Measurements from ENCODE around the gene BCL2.
"Not testable (repeated sequence)": the region's sequence is repeated elsewhere in the genome, so short reads cannot be mapped to it uniquely, and the experiment has no call there.

Gene BCL2

GRCh38 chr18:63235920-63236319 lies 83.6 kb downstream of the BCL2 start:
- H3K4me1 ChIP-seq (ENCODE audit: control extremely low read depth in 1 of 4, control insufficient read depth in 4 of 4, insufficient read depth in 4 of 4, low read length in 3 of 4); POLR2A ChIA-PET; H3K27ac ChIP-seq (ENCODE audit: insufficient read depth in 1 of 2, low read depth in 1 of 2, low read length in 2 of 2, poor library complexity in 1 of 2, severe bottlenecking in 2 of 2); H3K4me3 ChIP-seq (ENCODE audit: control insufficient read depth in 1 of 7, extremely low read depth in 1 of 7, insufficient read depth in 4 of 7, low read depth in 2 of 7, low read length in 6 of 7); DNase-seq; H3K9me3 ChIP-seq (ENCODE audit: control extremely low read depth in 1 of 5, control insufficient read depth in 4 of 5, insufficient read depth in 2 of 5, low read depth in 1 of 5, low read length in 4 of 5); H3K27me3 ChIP-seq (replicated peaks in 2 of 5; ENCODE audit: control insufficient read depth in 4 of 5, insufficient read depth in 5 of 5, low read length in 4 of 5); H3K36me3 ChIP-seq (ENCODE audit: control insufficient read depth in 4 of 4, insufficient read depth in 4 of 4, low read length in 3 of 4): not testable (repeated sequence)
- CTCF ChIA-PET: interaction anchor here (0.5 kb wide), 1 partner anchor 140 kb away, joined by 3 read pairs; no protein-coding TSS in a partner anchor
- WGBS (ENCODE audit: insufficient coverage): 100% methylated on average over 3 of the region's 4 CpGs

GRCh38 chr18:63234841-63235240 lies 84.7 kb downstream of the BCL2 start:
- 0% methylated on average over 3 of the region's 3 CpGs for WGBS (ENCODE audit: insufficient coverage)
- H3K27me3 ChIP-seq (replicated peaks in 2 of 5; ENCODE audit: control insufficient read depth in 4 of 5, insufficient read depth in 5 of 5, low read length in 4 of 5): no peaks in the 10 kb centered on the region
- peaks cover 0 to 6% (median 2%) of the 10 kb centered on the region in 4 experiments for H3K4me1 ChIP-seq (ENCODE audit: control extremely low read depth in 1 of 4, control insufficient read depth in 4 of 4, insufficient read depth in 4 of 4, low read length in 3 of 4)
- H3K27ac ChIP-seq (ENCODE audit: insufficient read depth in 1 of 2, low read depth in 1 of 2, low read length in 2 of 2, poor library complexity in 1 of 2, severe bottlenecking in 2 of 2): no peak overlapping the region
- ChIA-PET POLR2A (interaction anchor here (0.5 kb wide), 1 partner anchor 11 kb away, joined by 4 read pairs; no protein-coding TSS in a partner anchor), CTCF (interaction anchor here (1.3 kb wide), 1 partner anchor 15 kb away, joined by 3 read pairs; no protein-coding TSS in a partner anchor)
- no peak for DNase-seq
- peak overlapping the region in 1 of 7 experiments; percentile 42 for H3K4me3 ChIP-seq (ENCODE audit: control insufficient read depth in 1 of 7, extremely low read depth in 1 of 7, insufficient read depth in 4 of 7, low read depth in 2 of 7, low read length in 6 of 7)
- H3K36me3 ChIP-seq (ENCODE audit: control insufficient read depth in 4 of 4, insufficient read depth in 4 of 4, low read length in 3 of 4): peaks cover 0 to 8% (median 0%) of the 10 kb centered on the region in 4 experiments
- no peaks in the 10 kb centered on the region for H3K9me3 ChIP-seq (ENCODE audit: control extremely low read depth in 1 of 5, control insufficient read depth in 4 of 5, insufficient read depth in 2 of 5, low read depth in 1 of 5, low read length in 4 of 5)

GRCh38 chr18:63234432-63234831 lies 85.1 kb downstream of the BCL2 start:
- Histone ChIP-seq H3K27me3 (replicated peaks in 2 of 5; ENCODE audit: control insufficient read depth in 4 of 5, insufficient read depth in 5 of 5, low read length in 4 of 5) (no peaks in the 10 kb centered on the region), H3K27ac (ENCODE audit: insufficient read depth in 1 of 2, low read depth in 1 of 2, low read length in 2 of 2, poor library complexity in 1 of 2, severe bottlenecking in 2 of 2) (no peak overlapping the region), H3K4me1 (ENCODE audit: control extremely low read depth in 1 of 4, control insufficient read depth in 4 of 4, insufficient read depth in 4 of 4, low read length in 3 of 4) (peaks cover 0 to 8% (median 4%) of the 10 kb centered on the region in 4 experiments), H3K4me3 (ENCODE audit: control insufficient read depth in 1 of 7, extremely low read depth in 1 of 7, insufficient read depth in 4 of 7, low read depth in 2 of 7, low read length in 6 of 7) (no peak overlapping the region), H3K36me3 (ENCODE audit: control insufficient read depth in 4 of 4, insufficient read depth in 4 of 4, low read length in 3 of 4) (peaks cover 0 to 8% (median under 1%) of the 10 kb centered on the region in 4 experiments), H3K9me3 (ENCODE audit: control extremely low read depth in 1 of 5, control insufficient read depth in 4 of 5, insufficient read depth in 2 of 5, low read depth in 1 of 5, low read length in 4 of 5) (no peaks in the 10 kb centered on the region)
- POLR2A ChIA-PET: interaction anchor here (0.5 kb wide), 1 partner anchor 10 kb away, joined by 4 read pairs; no protein-coding TSS in a partner anchor
- CTCF ChIA-PET: interaction anchor here (1.3 kb wide), 1 partner anchor 14 kb away, joined by 3 read pairs; no protein-coding TSS in a partner anchor
- WGBS (ENCODE audit: insufficient coverage): 100% methylated on average over 1 of the region's 5 CpGs
- DNase-seq: no peak

GRCh38 chr18:63233334-63233733 lies 86.2 kb downstream of the BCL2 start:
- POLR2A ChIA-PET: no interaction called here
- CTCF ChIA-PET: no interaction called here
- H3K27ac ChIP-seq (ENCODE audit: insufficient read depth in 1 of 2, low read depth in 1 of 2, low read length in 2 of 2, poor library complexity in 1 of 2, severe bottlenecking in 2 of 2): no peak overlapping the region
- peaks cover 0 to 8% (median 5%) of the 10 kb centered on the region in 4 experiments for H3K4me1 ChIP-seq (ENCODE audit: control extremely low read depth in 1 of 4, control insufficient read depth in 4 of 4, insufficient read depth in 4 of 4, low read length in 3 of 4)
- H3K4me3 ChIP-seq (ENCODE audit: control insufficient read depth in 1 of 7, extremely low read depth in 1 of 7, insufficient read depth in 4 of 7, low read depth in 2 of 7, low read length in 6 of 7): no peak overlapping the region
- DNase-seq: no peak
- WGBS (ENCODE audit: insufficient coverage): 100% methylated on average over 5 of the region's 9 CpGs
- peaks cover 0 to 3% (median 1%) of the 10 kb centered on the region in 4 experiments for H3K36me3 ChIP-seq (ENCODE audit: control insufficient read depth in 4 of 4, insufficient read depth in 4 of 4, low read length in 3 of 4)
- H3K9me3 ChIP-seq (ENCODE audit: control extremely low read depth in 1 of 5, control insufficient read depth in 4 of 5, insufficient read depth in 2 of 5, low read depth in 1 of 5, low read length in 4 of 5): no peaks in the 10 kb centered on the region
- H3K27me3 ChIP-seq (replicated peaks in 2 of 5; ENCODE audit: control insufficient read depth in 4 of 5, insufficient read depth in 5 of 5, low read length in 4 of 5): no peaks in the 10 kb centered on the region

- H3K9me3 ChIP-seq (ENCODE audit: control extremely low read depth in 1 of 5, control insufficient read depth in 4 of 5, insufficient read depth in 2 of 5, low read depth in 1 of 5, low read length in 4 of 5): peaks cover 0 to 2% (median 0%) of the 10 kb centered on the region in 5 experiments
- POLR2A ChIA-PET: no interaction called here
- CTCF ChIA-PET: no interaction called here
- DNase-seq: no peak
- H3K27ac ChIP-seq (ENCODE audit: insufficient read depth in 1 of 2, low read depth in 1 of 2, low read length in 2 of 2, poor library complexity in 1 of 2, severe bottlenecking in 2 of 2): no peak overlapping the region
- no peak overlapping the region for H3K4me3 ChIP-seq (ENCODE audit: control insufficient read depth in 1 of 7, extremely low read depth in 1 of 7, insufficient read depth in 4 of 7, low read depth in 2 of 7, low read length in 6 of 7)
- no CpG with 5 or more reads among the region's 2 CpGs for WGBS (ENCODE audit: insufficient coverage)
- no peaks in the 10 kb centered on the region for H3K27me3 ChIP-seq (replicated peaks in 2 of 5; ENCODE audit: control insufficient read depth in 4 of 5, insufficient read depth in 5 of 5, low read length in 4 of 5)
- peaks cover 0 to 8% (median 5%) of the 10 kb centered on the region in 4 experiments for H3K4me1 ChIP-seq (ENCODE audit: control extremely low read depth in 1 of 4, control insufficient read depth in 4 of 4, insufficient read depth in 4 of 4, low read length in 3 of 4)
- peaks cover 0 to 4% (median 0%) of the 10 kb centered on the region in 4 experiments for H3K36me3 ChIP-seq (ENCODE audit: control insufficient read depth in 4 of 4, insufficient read depth in 4 of 4, low read length in 3 of 4)
Observed at GRCh38 chr18:63232826-63233225, 86.7 kb downstream of the BCL2 start.

GRCh38 chr18:63229971-63230370 lies 89.6 kb downstream of the BCL2 start:
- H3K4me3 ChIP-seq (ENCODE audit: control insufficient read depth in 1 of 7, extremely low read depth in 1 of 7, insufficient read depth in 4 of 7, low read depth in 2 of 7, low read length in 6 of 7): peak overlapping the region in 4 of 7 experiments; percentile 20 to 64 (median 48)
- H3K36me3 ChIP-seq (ENCODE audit: control insufficient read depth in 4 of 4, insufficient read depth in 4 of 4, low read length in 3 of 4): peaks cover 0 to 7% (median 6%) of the 10 kb centered on the region in 4 experiments
- ChIA-PET POLR2A (interaction anchor here (0.6 kb wide), 1 partner anchor 37 kb away, joined by 7 read pairs; no protein-coding TSS in a partner anchor), CTCF (no interaction called here)
- DNase-seq: peak in 1 of 3 donors; percentile 44
- peaks cover 3 to 21% (median 8%) of the 10 kb centered on the region in 5 experiments for H3K9me3 ChIP-seq (ENCODE audit: control extremely low read depth in 1 of 5, control insufficient read depth in 4 of 5, insufficient read depth in 2 of 5, low read depth in 1 of 5, low read length in 4 of 5)
- H3K27ac ChIP-seq (ENCODE audit: insufficient read depth in 1 of 2, low read depth in 1 of 2, low read length in 2 of 2, poor library complexity in 1 of 2, severe bottlenecking in 2 of 2): peak overlapping the region; percentile 23 to 69
- no peaks in the 10 kb centered on the region for H3K27me3 ChIP-seq (replicated peaks in 2 of 5; ENCODE audit: control insufficient read depth in 4 of 5, insufficient read depth in 5 of 5, low read length in 4 of 5)
- H3K4me1 ChIP-seq (ENCODE audit: control extremely low read depth in 1 of 4, control insufficient read depth in 4 of 4, insufficient read depth in 4 of 4, low read length in 3 of 4): peaks cover 0 to 6% (median 2%) of the 10 kb centered on the region in 4 experiments

GRCh38 chr18:63225434-63225833 lies 94.1 kb downstream of the BCL2 start:
- Histone ChIP-seq H3K4me3 (ENCODE audit: control insufficient read depth in 1 of 7, extremely low read depth in 1 of 7, insufficient read depth in 4 of 7, low read depth in 2 of 7, low read length in 6 of 7) (no peak overlapping the region), H3K36me3 (ENCODE audit: control insufficient read depth in 4 of 4, insufficient read depth in 4 of 4, low read length in 3 of 4) (peaks cover 0 to 7% (median 6%) of the 10 kb centered on the region in 4 experiments), H3K27me3 (replicated peaks in 2 of 5; ENCODE audit: control insufficient read depth in 4 of 5, insufficient read depth in 5 of 5, low read length in 4 of 5) (no peaks in the 10 kb centered on the region), H3K9me3 (ENCODE audit: control extremely low read depth in 1 of 5, control insufficient read depth in 4 of 5, insufficient read depth in 2 of 5, low read depth in 1 of 5, low read length in 4 of 5) (peaks cover 3 to 21% (median 8%) of the 10 kb centered on the region in 5 experiments), H3K27ac (ENCODE audit: insufficient read depth in 1 of 2, low read depth in 1 of 2, low read length in 2 of 2, poor library complexity in 1 of 2, severe bottlenecking in 2 of 2) (no peak overlapping the region), H3K4me1 (ENCODE audit: control extremely low read depth in 1 of 4, control insufficient read depth in 4 of 4, insufficient read depth in 4 of 4, low read length in 3 of 4) (peaks cover 0 to 18% (median 15%) of the 10 kb centered on the region in 4 experiments)
- POLR2A ChIA-PET: no interaction called here
- CTCF ChIA-PET: interaction anchor here (1.0 to 1.2 kb wide), 2 partner anchors 93 to 94 kb away, joined by 3 read pairs; partner anchors contain the start of gene BCL2
- WGBS (ENCODE audit: insufficient coverage): 97% methylated on average over 6 of the region's 6 CpGs
- DNase-seq: no peak

Data from common myeloid progenitor, CD34-positive (primary cell).